Parathyroid adenoma (tissue), 2 donors: ENCODE data around the gene RPL10.

ENCODE experiments used
- H2AFZ ChIP-seq: fragments of 300-600 bp; sonication (generic); one replicate; pipeline ENCODE4 v1.7.0; 2017; ENCODE audit warnings: antibody characterized with exemption, mild to moderate bottlenecking
- H3K27ac ChIP-seq: fragments of 300-600 bp; sonication (generic); one replicate; pipeline ENCODE4 v1.7.0; 2017
- H3K27me3 ChIP-seq: fragments of 300-600 bp; sonication (generic); one replicate; pipeline ENCODE4 v1.7.0; 2017; ENCODE audit warnings: low read length; ENCODE audit not compliant: control insufficient read depth, insufficient read depth
- H3K36me3 ChIP-seq: fragments of 300-600 bp; sonication (generic); one replicate; pipeline ENCODE4 v1.7.0; 2017; ENCODE audit warnings: low read length; ENCODE audit not compliant: control insufficient read depth, insufficient read depth
- H3K4me1 ChIP-seq: fragments of 300-600 bp; sonication (generic); one replicate; pipeline ENCODE4 v1.7.0; 2017; ENCODE audit warnings: control low read depth
- H3K4me2 ChIP-seq: fragments of 300-600 bp; sonication (generic); one replicate; pipeline ENCODE4 v1.7.0; 2017; ENCODE audit warnings: low read length
- H3K4me3 ChIP-seq: fragments of 300-600 bp; sonication (generic); one replicate; pipeline ENCODE4 v1.7.0; 2017; ENCODE audit warnings: low read depth, low read length
- H3K79me2 ChIP-seq: fragments of 300-600 bp; sonication (generic); one replicate; pipeline ENCODE4 v1.7.0; 2017; ENCODE audit warnings: control low read depth
- H3K9ac ChIP-seq: fragments of 300-600 bp; sonication (generic); one replicate; pipeline ENCODE4 v1.7.0; 2017; ENCODE audit warnings: mild to moderate bottlenecking
- H3K9me3 ChIP-seq: fragments of 300-600 bp; sonication (generic); one replicate; pipeline ENCODE4 v1.7.0; 2017; ENCODE audit warnings: low read length; ENCODE audit not compliant: control insufficient read depth
- TF ChIP-seq, protein P1 (sequence below): fragments of 300-600 bp; sonication (generic); IDR thresholded peaks from one replicate; pipeline ENCODE4 v1.7.0; 2017; ENCODE audit warnings: antibody characterized with exemption, mild to moderate bottlenecking
- donor health status: primary hyperparathyroidism.

Gene RPL10

DNA sequence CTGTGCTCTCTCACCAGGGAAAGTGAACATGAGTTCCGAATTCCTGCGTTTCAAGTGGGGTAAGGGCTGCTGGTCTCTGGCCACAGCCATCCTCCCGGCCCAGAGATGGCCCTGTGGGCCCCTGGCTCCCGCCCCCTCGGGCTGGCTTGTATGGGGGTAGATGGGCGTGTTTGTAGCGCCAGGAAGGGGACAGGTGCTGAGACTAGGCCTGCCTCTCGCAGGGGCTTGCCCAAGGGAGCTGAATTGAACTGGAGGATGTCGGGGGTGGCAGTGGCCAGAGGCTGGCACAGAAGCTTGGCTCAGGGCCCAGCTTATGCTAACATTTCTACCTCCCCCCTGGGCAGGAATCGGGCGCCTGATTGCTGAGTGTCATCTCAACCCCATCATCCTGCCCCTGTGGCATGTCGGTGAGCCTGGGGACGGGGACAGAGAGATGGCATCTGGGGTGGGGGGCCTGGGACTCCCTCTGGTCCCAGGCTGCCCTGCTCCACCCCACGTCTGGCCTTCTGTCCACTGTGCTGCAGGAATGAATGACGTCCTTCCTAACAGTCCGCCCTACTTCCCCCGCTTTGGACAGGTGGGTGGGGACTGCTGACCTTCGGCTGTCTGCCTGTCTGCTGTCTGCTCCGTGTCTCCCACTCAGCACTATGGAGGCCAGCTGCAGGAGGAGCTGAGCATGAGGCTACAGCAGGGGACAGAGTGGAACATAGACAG, 21.7 kb downstream of the RPL10 start:
- H3K4me1 ChIP-seq = no peaks in the 10 kb centered on the region
- H3K9me3 ChIP-seq = no peaks in the 10 kb centered on the region
- TF ChIP-seq, protein P1, sequence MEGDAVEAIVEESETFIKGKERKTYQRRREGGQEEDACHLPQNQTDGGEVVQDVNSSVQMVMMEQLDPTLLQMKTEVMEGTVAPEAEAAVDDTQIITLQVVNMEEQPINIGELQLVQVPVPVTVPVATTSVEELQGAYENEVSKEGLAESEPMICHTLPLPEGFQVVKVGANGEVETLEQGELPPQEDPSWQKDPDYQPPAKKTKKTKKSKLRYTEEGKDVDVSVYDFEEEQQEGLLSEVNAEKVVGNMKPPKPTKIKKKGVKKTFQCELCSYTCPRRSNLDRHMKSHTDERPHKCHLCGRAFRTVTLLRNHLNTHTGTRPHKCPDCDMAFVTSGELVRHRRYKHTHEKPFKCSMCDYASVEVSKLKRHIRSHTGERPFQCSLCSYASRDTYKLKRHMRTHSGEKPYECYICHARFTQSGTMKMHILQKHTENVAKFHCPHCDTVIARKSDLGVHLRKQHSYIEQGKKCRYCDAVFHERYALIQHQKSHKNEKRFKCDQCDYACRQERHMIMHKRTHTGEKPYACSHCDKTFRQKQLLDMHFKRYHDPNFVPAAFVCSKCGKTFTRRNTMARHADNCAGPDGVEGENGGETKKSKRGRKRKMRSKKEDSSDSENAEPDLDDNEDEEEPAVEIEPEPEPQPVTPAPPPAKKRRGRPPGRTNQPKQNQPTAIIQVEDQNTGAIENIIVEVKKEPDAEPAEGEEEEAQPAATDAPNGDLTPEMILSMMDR = no peak
- no peaks in the 10 kb centered on the region for H3K36me3 ChIP-seq
- H3K27ac ChIP-seq = no peak overlapping the region
- no peaks in the 10 kb centered on the region for H3K79me2 ChIP-seq
- H3K4me2 ChIP-seq = no peak overlapping the region
- H3K4me3 ChIP-seq = no peak overlapping the region
- no peak overlapping the region for H3K9ac ChIP-seq
- H2AFZ ChIP-seq = no peak overlapping the region
- H3K27me3 ChIP-seq = no peaks in the 10 kb centered on the region

DNA sequence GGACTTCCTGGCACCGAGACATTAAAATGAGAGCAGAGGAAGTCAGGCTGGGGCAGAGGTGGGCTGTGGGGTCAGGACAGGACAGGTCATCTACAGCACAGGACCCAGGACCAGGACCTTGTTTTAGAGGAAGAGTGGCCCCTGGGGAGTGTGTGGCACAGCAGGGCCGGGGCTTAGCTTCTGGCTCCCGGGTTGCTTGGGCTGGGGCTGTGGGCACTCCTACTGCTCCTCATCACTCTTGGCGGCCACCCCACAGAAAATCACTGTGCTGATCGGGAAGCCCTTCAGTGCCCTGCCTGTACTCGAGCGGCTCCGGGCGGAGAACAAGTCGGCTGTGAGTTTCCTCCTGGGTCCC, 22.2 kb downstream of the RPL10 start:
- Histone ChIP-seq H3K9ac (no peak overlapping the region), H3K4me3 (no peak overlapping the region), H3K27me3 (no peaks in the 10 kb centered on the region), H3K36me3 (no peaks in the 10 kb centered on the region), H3K27ac (no peak overlapping the region), H3K79me2 (no peaks in the 10 kb centered on the region), H3K4me2 (no peak overlapping the region), H3K9me3 (no peaks in the 10 kb centered on the region), H3K4me1 (no peaks in the 10 kb centered on the region), H2AFZ (no peak overlapping the region)
- TF ChIP-seq, protein P1 = no peak

DNA sequence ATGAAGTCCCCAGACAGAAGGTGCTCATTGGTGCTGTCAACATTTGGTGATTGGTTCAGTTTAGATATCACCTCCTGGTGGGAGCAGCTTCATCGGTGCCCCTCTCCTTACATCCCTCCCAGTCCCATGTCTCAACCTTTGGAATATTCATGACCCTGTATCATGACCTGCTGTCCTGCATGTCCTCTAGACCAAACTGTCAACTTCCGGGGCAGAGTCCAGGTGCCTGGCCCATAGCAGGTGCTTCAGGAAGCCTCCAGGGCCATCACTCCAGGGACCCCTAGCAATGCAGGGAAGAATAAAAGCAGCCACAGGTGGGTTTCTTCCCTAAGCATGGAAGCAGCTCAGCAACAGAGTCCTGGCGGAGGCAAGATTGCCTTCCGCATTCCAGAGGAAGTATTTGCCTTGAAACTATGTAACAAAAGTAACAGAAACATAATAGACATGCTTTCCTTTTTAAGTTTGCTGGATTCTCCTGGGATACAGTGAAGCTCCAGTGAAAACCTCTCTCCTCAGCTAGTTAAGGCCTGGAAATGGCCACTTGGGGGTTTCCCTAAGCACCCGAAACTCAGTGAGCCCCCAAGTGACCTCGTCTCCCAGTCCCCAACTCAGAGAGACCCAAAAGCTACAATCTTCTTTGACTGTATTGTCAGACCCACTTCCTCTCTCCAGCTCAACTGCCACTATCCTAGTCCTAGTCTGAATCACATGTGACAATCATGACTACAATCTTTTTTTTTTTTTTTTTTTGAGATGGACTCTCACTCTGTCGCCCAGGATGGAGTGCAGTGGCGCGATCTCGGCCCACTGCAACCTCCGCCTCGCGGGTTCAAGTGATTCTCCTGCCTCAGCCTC, 29.0 kb downstream of the RPL10 start:
- H3K27ac ChIP-seq = no peak overlapping the region
- H3K9ac ChIP-seq = no peak overlapping the region
- H3K4me3 ChIP-seq = no peak overlapping the region
- no peak overlapping the region for H2AFZ ChIP-seq
- H3K4me1 ChIP-seq = peaks cover 4% of the 10 kb centered on the region
- peaks cover 2% of the 10 kb centered on the region for H3K79me2 ChIP-seq
- H3K36me3 ChIP-seq = no peaks in the 10 kb centered on the region
- H3K4me2 ChIP-seq = no peak overlapping the region
- TF ChIP-seq, protein P1 = no peak
- H3K27me3 ChIP-seq = no peaks in the 10 kb centered on the region
- no peaks in the 10 kb centered on the region for H3K9me3 ChIP-seq

DNA sequence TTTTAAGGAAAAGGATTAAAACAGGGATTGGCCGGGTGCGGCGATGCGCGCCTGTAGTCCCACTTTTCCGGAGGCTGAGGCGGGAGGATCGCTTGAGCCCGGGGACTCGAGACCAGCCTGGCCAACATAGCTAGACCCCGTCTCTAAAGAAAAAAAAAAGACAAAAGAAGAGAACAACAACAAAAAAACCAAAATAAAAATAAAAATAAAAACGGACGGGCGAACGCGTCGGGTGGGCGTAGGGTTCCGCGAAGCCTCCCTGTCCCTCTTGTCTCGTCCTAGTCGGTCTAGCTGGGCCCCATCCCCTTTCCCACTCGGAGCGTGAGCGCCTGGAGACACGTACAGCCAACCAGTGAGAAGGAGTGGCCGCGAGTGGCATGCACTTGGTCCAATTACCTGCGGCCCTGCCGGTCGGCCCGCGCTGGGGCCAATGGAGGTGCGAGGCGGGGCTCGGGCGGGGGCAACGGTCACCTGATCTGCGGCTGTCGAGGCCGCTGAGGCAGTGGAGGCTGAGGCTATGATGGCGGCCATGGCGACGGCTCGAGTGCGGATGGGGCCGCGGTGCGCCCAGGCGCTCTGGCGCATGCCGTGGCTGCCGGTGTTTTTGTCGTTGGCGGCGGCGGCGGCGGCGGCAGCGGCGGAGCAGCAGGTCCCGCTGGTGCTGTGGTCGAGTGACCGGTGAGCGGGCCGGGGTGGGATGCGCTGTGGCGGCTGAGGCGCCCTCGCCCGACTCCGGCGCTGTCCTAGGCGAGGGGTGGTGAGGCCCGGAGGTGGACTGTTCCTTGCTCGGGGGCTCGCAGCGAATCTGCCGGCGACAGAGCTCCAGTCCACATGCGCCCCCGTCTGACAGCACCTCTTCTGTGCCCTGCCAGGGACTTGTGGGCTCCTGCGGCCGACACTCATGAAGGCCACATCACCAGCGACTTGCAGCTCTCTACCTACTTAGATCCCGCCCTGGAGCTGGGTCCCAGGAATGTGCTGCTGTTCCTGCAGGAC, 30.3 kb downstream of the RPL10 start, which contains the start of gene ATP6AP1:
ATP6AP1 (plus strand) TSS at position 502 of the 996 bp plus-strand sequence; CDS start at position 518, 16 bp downstream.
- Histone ChIP-seq H3K27me3 (no peaks in the 10 kb centered on the region), H3K4me3 (peak within 1 kb of the TSS; percentile 70), H3K9ac (no peak within 1 kb of the TSS), H3K9me3 (no peaks in the 10 kb centered on the region), H3K27ac (peak within 1 kb of the TSS; percentile 75), H3K4me1 (peaks cover 4% of the 10 kb centered on the region), H3K79me2 (peaks cover 2% of the 10 kb centered on the region), H3K4me2 (peak within 1 kb of the TSS; percentile 64), H3K36me3 (no peaks in the 10 kb centered on the region), H2AFZ (peak within 1 kb of the TSS; percentile 83)
- TF ChIP-seq, protein P1 = no peak
